DMS 273 (cell line): ENCODE results near the gene ZNF791.
"Not testable (repeated sequence)": the region's sequence is repeated elsewhere in the genome, so short reads cannot be mapped to it uniquely, and the experiment has no call there.

ENCODE experiments used
- DNase-seq: peaks from one replicate; lab custom pipeline; 2025; ENCODE audit not compliant: unreplicated experiment; lab: John Stamatoyannopoulos, UW

Gene ZNF791

GRCh38 chr19:12610540-12611360, at the start of gene ZNF791, which contains the start of gene ZNF490:
Gene ZNF791, plus strand, starts transcription at chr19:12610920. Its CDS starts 160 bp downstream, at chr19:12611080.
Gene ZNF490, minus strand, starts transcription at chr19:12610813. Its CDS starts 133 bp downstream, at chr19:12610680.
- peak; percentile 100 for DNase-seq

- peak; percentile 92 for DNase-seq
These were observed 46.6 kb upstream of the ZNF791 start for GRCh38 chr19:12564016-12564664.

- DNase-seq = not testable (repeated sequence)
These were observed 44.3 kb upstream of the ZNF791 start for GRCh38 chr19:12566380-12566779.

GRCh38 chr19:12567951-12568350, 42.8 kb upstream of the ZNF791 start:
- DNase-seq = no peak

GRCh38 chr19:12574036-12574435, 36.7 kb upstream of the ZNF791 start:
- DNase-seq = no peak

- DNase-seq = no peak
These were observed 32.1 kb upstream of the ZNF791 start for GRCh38 chr19:12578641-12579040.

GRCh38 chr19:12580180-12580694, 30.5 kb upstream of the ZNF791 start:
- no peak for DNase-seq

GRCh38 chr19:12581100-12581499, 29.6 kb upstream of the ZNF791 start:
- no peak for DNase-seq

- no peak for DNase-seq
These were observed 14.2 kb upstream of the ZNF791 start for GRCh38 chr19:12596485-12596884.

- no peak for DNase-seq
These were observed 13.7 kb upstream of the ZNF791 start for GRCh38 chr19:12596927-12597548.

GRCh38 chr19:12597594-12597993, 13.1 kb upstream of the ZNF791 start:
- DNase-seq = no peak

- DNase-seq = peak; percentile 65
These were observed 7.0 kb upstream of the ZNF791 start for GRCh38 chr19:12603714-12604113.

- no peak for DNase-seq
These were observed 3.9 kb upstream of the ZNF791 start for GRCh38 chr19:12606796-12607195.

GRCh38 chr19:12607631-12608030, 3.1 kb upstream of the ZNF791 start:
- DNase-seq = no peak

GRCh38 chr19:12611361-12611699, 610 bp downstream of the ZNF791 start:
- peak; percentile 91 for DNase-seq

GRCh38 chr19:12617646-12618045, 6.9 kb downstream of the ZNF791 start:
- DNase-seq = no peak

GRCh38 chr19:12621253-12622024, 10.7 kb downstream of the ZNF791 start:
- not testable (repeated sequence) for DNase-seq

- DNase-seq = no peak
These were observed 12.8 kb downstream of the ZNF791 start for GRCh38 chr19:12623361-12624031.

- DNase-seq = no peak
These were observed 16.2 kb downstream of the ZNF791 start for GRCh38 chr19:12626958-12627357.
